Stimulated activated CD8-positive, alpha-beta memory T cell treated with anti-CD3 and anti-CD28 coated beads, Interleukin-15, amount 100 ng/mL, for 4 hours (primary cell): ENCODE data around the gene PLEKHA5.
"Not testable (repeated sequence)": the region's sequence is repeated elsewhere in the genome, so short reads cannot be mapped to it uniquely, and the experiment has no call there.

ENCODE experiments used
- DNase-seq, 2 donors: peaks; one replicate each; pipeline ENCODE4 v3.0.0-alpha.2; 2020; ENCODE audit warnings: low read depth in 2 of 2

Gene PLEKHA5

GRCh38 chr12:19404242-19404880 lies 274.8 kb downstream of the PLEKHA5 start:
- DNase-seq: peak in 1 of 2 donors; percentile 1

GRCh38 chr12:19409376-19409775 lies 279.8 kb downstream of the PLEKHA5 start:
- no peak for DNase-seq

- DNase-seq: no peak
Measured at GRCh38 chr12:19410211-19410610, 280.7 kb downstream of the PLEKHA5 start.

GRCh38 chr12:19410629-19411185 lies 281.2 kb downstream of the PLEKHA5 start:
- no peak for DNase-seq

- no peak for DNase-seq
Measured at GRCh38 chr12:19411234-19412204, 282.0 kb downstream of the PLEKHA5 start.

- DNase-seq: no peak
Measured at GRCh38 chr12:19412844-19413243, 283.3 kb downstream of the PLEKHA5 start.

- DNase-seq: not testable (repeated sequence)
Measured at GRCh38 chr12:19413582-19413981, 284.0 kb downstream of the PLEKHA5 start.

- DNase-seq: no peak
Measured at GRCh38 chr12:19415563-19415962, 286.0 kb downstream of the PLEKHA5 start.

- DNase-seq: no peak
Measured at GRCh38 chr12:19419086-19419485, 289.6 kb downstream of the PLEKHA5 start.

GRCh38 chr12:19421503-19422282 lies 292.2 kb downstream of the PLEKHA5 start:
- no peak for DNase-seq

GRCh38 chr12:19423166-19423930 lies 293.8 kb downstream of the PLEKHA5 start:
- DNase-seq: no peak
